Measurements from ENCODE around the gene PTGER1. TPM values are rescaled to one million over a fixed set of nuclear protein-coding genes. Genes with fewer than 3 reads are reported as not detected.

The PTGER1 gene
- total RNA-seq, 3 donors from 2014 or later (not counting 1 experiment from before 2014, with no cell fraction given) = 0.35 to 0.73 TPM; not detected in 1

DNA sequence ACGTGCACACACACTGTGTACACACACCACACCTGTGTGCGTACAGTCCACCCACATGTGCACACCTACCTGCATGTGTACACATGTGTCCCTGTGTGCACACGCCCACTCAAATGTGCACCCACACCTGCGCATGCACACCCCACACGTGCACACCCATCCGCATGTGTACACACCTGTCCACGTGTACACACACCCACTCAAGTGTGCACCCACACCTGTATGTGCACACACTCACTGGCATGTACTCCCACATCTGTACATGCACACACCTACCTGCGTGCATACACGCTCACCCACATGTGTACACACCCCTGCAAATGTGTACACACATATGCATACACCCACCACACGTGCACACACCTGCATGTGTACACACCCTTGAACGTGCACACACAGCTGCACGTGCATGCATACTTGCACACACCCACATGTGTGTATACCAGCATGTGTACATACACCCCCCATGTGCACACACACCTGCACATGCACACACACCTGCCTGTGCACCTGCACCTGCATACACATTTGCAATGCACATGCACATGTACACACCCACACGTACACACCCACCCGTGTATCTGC is 31.4 kb downstream of the PTGER1 start:
- TF ChIP-seq CTCF (IDR thresholded peaks at IDR 0.05) = no peak
- peaks cover 63% of the 10 kb centered on the region for H3K36me3 ChIP-seq (ENCODE audit: control insufficient read depth, insufficient read depth, low read length)
- no peak overlapping the region for H3K27ac ChIP-seq (ENCODE audit: low read length)
- intact Hi-C loops (cut with micrococcal nuclease) = no loop called here
- H3K27me3 ChIP-seq (ENCODE audit: control insufficient read depth, insufficient read depth, low read length) = no peaks in the 10 kb centered on the region
- H3K4me3 ChIP-seq (ENCODE audit: low read length) = no peak overlapping the region
- Mint-ChIP-seq H3K36me3 (no peaks in the 10 kb centered on the region), H3K4me3 (no peak overlapping the region), H3K9me3 (no peaks in the 10 kb centered on the region), H3K27me3 (ENCODE audit: low read depth in 2 of 2) (no peaks in the 10 kb centered on the region), H3K4me1 (peaks cover 27 to 45% of the 10 kb centered on the region in 2 donors), H3K27ac (no peak overlapping the region)
- DNase-seq (no peak), ATAC-seq (no peak)
- no peaks in the 10 kb centered on the region for H3K9me3 ChIP-seq (ENCODE audit: control insufficient read depth, insufficient read depth, low read length)
- peaks cover 46% of the 10 kb centered on the region for H3K4me1 ChIP-seq (ENCODE audit: control insufficient read depth, insufficient read depth, low read length)
- WGBS (ENCODE audit: insufficient coverage) = 96% methylated on average over 14 of the region's 14 CpGs

GRCh38 chr19:14442891-14443631 is 32.1 kb downstream of the PTGER1 start:
- Mint-ChIP-seq H3K9me3 (no peaks in the 10 kb centered on the region), H3K4me1 (peaks cover 31 to 48% of the 10 kb centered on the region in 2 donors), H3K36me3 (no peaks in the 10 kb centered on the region), H3K27me3 (ENCODE audit: low read depth in 2 of 2) (no peaks in the 10 kb centered on the region), H3K4me3 (no peak overlapping the region), H3K27ac (peak overlapping the region in 1 of 2 donors; percentile 71)
- Histone ChIP-seq H3K36me3 (ENCODE audit: control insufficient read depth, insufficient read depth, low read length) (peaks cover 57% of the 10 kb centered on the region), H3K4me3 (ENCODE audit: low read length) (no peak overlapping the region), H3K27ac (ENCODE audit: low read length) (no peak overlapping the region), H3K27me3 (ENCODE audit: control insufficient read depth, insufficient read depth, low read length) (no peaks in the 10 kb centered on the region), H3K4me1 (ENCODE audit: control insufficient read depth, insufficient read depth, low read length) (peaks cover 50% of the 10 kb centered on the region), H3K9me3 (ENCODE audit: control insufficient read depth, insufficient read depth, low read length) (no peaks in the 10 kb centered on the region)
- DNase-seq (no peak), ATAC-seq (no peak)
- no peak for TF ChIP-seq CTCF (IDR thresholded peaks at IDR 0.05)
- intact Hi-C loops (cut with micrococcal nuclease) = no loop called here
- 97% methylated on average over 14 of the region's 16 CpGs for WGBS (ENCODE audit: insufficient coverage)

GRCh38 chr19:14441041-14441938 is 33.9 kb downstream of the PTGER1 start:
- 87% methylated on average over 33 of the region's 34 CpGs for WGBS (ENCODE audit: insufficient coverage)
- TF ChIP-seq CTCF (IDR thresholded peaks at IDR 0.05) = no peak
- no peak for DNase-seq
- Mint-ChIP-seq H3K27ac (peak overlapping the region; percentile 97 to 100), H3K9me3 (no peaks in the 10 kb centered on the region), H3K27me3 (ENCODE audit: low read depth in 2 of 2) (no peaks in the 10 kb centered on the region), H3K36me3 (no peaks in the 10 kb centered on the region), H3K4me1 (peaks cover 36 to 52% of the 10 kb centered on the region in 2 donors), H3K4me3 (peak overlapping the region; percentile 98)
- intact Hi-C loops (cut with micrococcal nuclease) = loop anchor here (2.0 kb wide), 1 partner anchor 18 kb away; no protein-coding TSS in a partner anchor
- H3K9me3 ChIP-seq (ENCODE audit: control insufficient read depth, insufficient read depth, low read length) = no peaks in the 10 kb centered on the region
- ATAC-seq = peak; percentile 51 to 75 (median 74)
- H3K4me1 ChIP-seq (ENCODE audit: control insufficient read depth, insufficient read depth, low read length) = peaks cover 60% of the 10 kb centered on the region
- no peak overlapping the region for H3K4me3 ChIP-seq (ENCODE audit: low read length)
- H3K36me3 ChIP-seq (ENCODE audit: control insufficient read depth, insufficient read depth, low read length) = peaks cover 44% of the 10 kb centered on the region
- H3K27ac ChIP-seq (ENCODE audit: low read length) = peak overlapping the region; percentile 66
- H3K27me3 ChIP-seq (ENCODE audit: control insufficient read depth, insufficient read depth, low read length) = no peaks in the 10 kb centered on the region

Measured in natural killer cell (primary cell).